HEK293 (cell line): ENCODE results near the gene GSTP1.

Experiments
- GLI4 ChIP-seq: fragments of 450-650 bp; formaldehyde crosslinking; IDR thresholded peaks from 2 replicates; pipeline ENCODE4 v1.5.1; 2016; ENCODE audit warnings: missing biosample characterization, missing genetic modification characterization
- HOXA7 ChIP-seq: sonication (generic); formaldehyde crosslinking; IDR thresholded peaks from 2 replicates; pipeline ENCODE4 v1.8.1; 2022; ENCODE audit warnings: missing genetic modification reagents, borderline replicate concordance
- INSM2 ChIP-seq: fragments of 450-650 bp; formaldehyde crosslinking; IDR thresholded peaks from 2 replicates; pipeline ENCODE4 v1.5.1; 2016; ENCODE audit warnings: missing biosample characterization, missing genetic modification characterization
- PRDM2 ChIP-seq: fragments of 450-650 bp; formaldehyde crosslinking; IDR thresholded peaks from 2 replicates; pipeline ENCODE4 v1.5.1; 2016; ENCODE audit warnings: missing biosample characterization, missing genetic modification characterization, borderline replicate concordance
- TRIM28 ChIP-seq: IDR thresholded peaks from 2 replicates; pipeline ENCODE4 v1.6.1; 2011; ENCODE audit warnings: low read length, control low read depth, borderline replicate concordance
- TF ChIP-seq, protein P1 (sequence below): fragments of 450-650 bp; formaldehyde crosslinking; IDR thresholded peaks from 2 replicates; pipeline ENCODE4 v1.5.1; 2016; ENCODE audit warnings: missing biosample characterization, missing genetic modification characterization
- TF ChIP-seq, protein P2 (sequence below): fragments of 450-650 bp; formaldehyde crosslinking; IDR thresholded peaks from 2 replicates; pipeline ENCODE4 v1.5.1; 2016; ENCODE audit warnings: missing biosample characterization, missing genetic modification characterization
- TF ChIP-seq, protein P3 (sequence below): fragments of 450-650 bp; formaldehyde crosslinking; IDR thresholded peaks from 2 replicates; pipeline ENCODE4 v1.5.1; 2016; ENCODE audit warnings: missing biosample characterization, missing genetic modification characterization
- TF ChIP-seq, protein P4 (sequence below): fragments of 450-650 bp; formaldehyde crosslinking; IDR thresholded peaks from 2 replicates; pipeline ENCODE4 v1.5.1; 2016; ENCODE audit warnings: missing biosample characterization, missing genetic modification characterization
- TF ChIP-seq, protein P5 (sequence below): fragments of 450-650 bp; formaldehyde crosslinking; IDR thresholded peaks from 2 replicates; pipeline ENCODE4 v1.5.1; 2016; ENCODE audit warnings: missing biosample characterization, missing genetic modification characterization
- TF ChIP-seq, protein P6 (sequence below): sonication (generic); formaldehyde crosslinking; IDR thresholded peaks from 2 replicates; pipeline ENCODE4 v1.8.1; 2022; ENCODE audit warnings: mild to moderate bottlenecking, moderate library complexity, missing genetic modification reagents

DNA sequence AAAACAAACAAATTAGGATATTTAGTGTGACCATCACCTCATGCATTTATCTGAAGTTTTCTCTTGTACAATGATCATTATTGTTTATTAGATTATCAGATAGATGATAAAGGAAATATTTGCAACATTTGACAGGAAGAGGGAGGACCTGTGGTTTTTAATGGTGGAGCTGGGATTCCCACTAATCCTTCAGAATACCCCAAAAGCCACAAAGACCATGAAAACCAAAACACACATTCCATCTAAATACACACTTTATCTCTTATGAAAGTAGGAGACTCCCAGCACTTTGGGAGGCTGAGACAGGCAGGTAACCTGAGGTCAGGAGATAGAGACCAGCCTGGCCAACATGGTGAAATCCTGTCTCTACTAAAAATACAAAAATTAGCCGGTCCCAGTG lies 15.5 kb downstream of the GSTP1 start:
- TF ChIP-seq PRDM2 (no peak), TRIM28 (no peak), HOXA7 (CRISPR knock-in tag) (no peak), GLI4 (no peak), INSM2 (tag by site-specific recombination) (no peak)
- TF ChIP-seq, protein P1, sequence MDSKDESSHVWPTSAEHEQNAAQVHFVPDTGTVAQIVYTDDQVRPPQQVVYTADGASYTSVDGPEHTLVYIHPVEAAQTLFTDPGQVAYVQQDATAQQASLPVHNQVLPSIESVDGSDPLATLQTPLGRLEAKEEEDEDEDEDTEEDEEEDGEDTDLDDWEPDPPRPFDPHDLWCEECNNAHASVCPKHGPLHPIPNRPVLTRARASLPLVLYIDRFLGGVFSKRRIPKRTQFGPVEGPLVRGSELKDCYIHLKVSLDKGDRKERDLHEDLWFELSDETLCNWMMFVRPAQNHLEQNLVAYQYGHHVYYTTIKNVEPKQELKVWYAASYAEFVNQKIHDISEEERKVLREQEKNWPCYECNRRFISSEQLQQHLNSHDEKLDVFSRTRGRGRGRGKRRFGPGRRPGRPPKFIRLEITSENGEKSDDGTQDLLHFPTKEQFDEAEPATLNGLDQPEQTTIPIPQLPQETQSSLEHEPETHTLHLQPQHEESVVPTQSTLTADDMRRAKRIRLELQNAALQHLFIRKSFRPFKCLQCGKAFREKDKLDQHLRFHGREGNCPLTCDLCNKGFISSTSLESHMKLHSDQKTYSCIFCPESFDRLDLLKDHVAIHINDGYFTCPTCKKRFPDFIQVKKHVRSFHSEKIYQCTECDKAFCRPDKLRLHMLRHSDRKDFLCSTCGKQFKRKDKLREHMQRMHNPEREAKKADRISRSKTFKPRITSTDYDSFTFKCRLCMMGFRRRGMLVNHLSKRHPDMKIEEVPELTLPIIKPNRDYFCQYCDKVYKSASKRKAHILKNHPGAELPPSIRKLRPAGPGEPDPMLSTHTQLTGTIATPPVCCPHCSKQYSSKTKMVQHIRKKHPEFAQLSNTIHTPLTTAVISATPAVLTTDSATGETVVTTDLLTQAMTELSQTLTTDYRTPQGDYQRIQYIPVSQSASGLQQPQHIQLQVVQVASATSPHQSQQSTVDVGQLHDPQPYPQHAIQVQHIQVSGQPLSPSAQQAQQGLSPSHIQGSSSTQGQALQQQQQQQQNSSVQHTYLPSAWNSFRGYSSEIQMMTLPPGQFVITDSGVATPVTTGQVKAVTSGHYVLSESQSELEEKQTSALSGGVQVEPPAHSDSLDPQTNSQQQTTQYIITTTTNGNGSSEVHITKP (tag by site-specific recombination): no peak
- TF ChIP-seq, protein P2, sequence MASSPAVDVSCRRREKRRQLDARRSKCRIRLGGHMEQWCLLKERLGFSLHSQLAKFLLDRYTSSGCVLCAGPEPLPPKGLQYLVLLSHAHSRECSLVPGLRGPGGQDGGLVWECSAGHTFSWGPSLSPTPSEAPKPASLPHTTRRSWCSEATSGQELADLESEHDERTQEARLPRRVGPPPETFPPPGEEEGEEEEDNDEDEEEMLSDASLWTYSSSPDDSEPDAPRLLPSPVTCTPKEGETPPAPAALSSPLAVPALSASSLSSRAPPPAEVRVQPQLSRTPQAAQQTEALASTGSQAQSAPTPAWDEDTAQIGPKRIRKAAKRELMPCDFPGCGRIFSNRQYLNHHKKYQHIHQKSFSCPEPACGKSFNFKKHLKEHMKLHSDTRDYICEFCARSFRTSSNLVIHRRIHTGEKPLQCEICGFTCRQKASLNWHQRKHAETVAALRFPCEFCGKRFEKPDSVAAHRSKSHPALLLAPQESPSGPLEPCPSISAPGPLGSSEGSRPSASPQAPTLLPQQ (tag by site-specific recombination): no peak
- TF ChIP-seq, protein P3, sequence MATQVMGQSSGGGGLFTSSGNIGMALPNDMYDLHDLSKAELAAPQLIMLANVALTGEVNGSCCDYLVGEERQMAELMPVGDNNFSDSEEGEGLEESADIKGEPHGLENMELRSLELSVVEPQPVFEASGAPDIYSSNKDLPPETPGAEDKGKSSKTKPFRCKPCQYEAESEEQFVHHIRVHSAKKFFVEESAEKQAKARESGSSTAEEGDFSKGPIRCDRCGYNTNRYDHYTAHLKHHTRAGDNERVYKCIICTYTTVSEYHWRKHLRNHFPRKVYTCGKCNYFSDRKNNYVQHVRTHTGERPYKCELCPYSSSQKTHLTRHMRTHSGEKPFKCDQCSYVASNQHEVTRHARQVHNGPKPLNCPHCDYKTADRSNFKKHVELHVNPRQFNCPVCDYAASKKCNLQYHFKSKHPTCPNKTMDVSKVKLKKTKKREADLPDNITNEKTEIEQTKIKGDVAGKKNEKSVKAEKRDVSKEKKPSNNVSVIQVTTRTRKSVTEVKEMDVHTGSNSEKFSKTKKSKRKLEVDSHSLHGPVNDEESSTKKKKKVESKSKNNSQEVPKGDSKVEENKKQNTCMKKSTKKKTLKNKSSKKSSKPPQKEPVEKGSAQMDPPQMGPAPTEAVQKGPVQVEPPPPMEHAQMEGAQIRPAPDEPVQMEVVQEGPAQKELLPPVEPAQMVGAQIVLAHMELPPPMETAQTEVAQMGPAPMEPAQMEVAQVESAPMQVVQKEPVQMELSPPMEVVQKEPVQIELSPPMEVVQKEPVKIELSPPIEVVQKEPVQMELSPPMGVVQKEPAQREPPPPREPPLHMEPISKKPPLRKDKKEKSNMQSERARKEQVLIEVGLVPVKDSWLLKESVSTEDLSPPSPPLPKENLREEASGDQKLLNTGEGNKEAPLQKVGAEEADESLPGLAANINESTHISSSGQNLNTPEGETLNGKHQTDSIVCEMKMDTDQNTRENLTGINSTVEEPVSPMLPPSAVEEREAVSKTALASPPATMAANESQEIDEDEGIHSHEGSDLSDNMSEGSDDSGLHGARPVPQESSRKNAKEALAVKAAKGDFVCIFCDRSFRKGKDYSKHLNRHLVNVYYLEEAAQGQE (tag by site-specific recombination): no peak
- TF ChIP-seq, protein P4, sequence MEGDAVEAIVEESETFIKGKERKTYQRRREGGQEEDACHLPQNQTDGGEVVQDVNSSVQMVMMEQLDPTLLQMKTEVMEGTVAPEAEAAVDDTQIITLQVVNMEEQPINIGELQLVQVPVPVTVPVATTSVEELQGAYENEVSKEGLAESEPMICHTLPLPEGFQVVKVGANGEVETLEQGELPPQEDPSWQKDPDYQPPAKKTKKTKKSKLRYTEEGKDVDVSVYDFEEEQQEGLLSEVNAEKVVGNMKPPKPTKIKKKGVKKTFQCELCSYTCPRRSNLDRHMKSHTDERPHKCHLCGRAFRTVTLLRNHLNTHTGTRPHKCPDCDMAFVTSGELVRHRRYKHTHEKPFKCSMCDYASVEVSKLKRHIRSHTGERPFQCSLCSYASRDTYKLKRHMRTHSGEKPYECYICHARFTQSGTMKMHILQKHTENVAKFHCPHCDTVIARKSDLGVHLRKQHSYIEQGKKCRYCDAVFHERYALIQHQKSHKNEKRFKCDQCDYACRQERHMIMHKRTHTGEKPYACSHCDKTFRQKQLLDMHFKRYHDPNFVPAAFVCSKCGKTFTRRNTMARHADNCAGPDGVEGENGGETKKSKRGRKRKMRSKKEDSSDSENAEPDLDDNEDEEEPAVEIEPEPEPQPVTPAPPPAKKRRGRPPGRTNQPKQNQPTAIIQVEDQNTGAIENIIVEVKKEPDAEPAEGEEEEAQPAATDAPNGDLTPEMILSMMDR (tag by site-specific recombination): no peak
- TF ChIP-seq, protein P5, sequence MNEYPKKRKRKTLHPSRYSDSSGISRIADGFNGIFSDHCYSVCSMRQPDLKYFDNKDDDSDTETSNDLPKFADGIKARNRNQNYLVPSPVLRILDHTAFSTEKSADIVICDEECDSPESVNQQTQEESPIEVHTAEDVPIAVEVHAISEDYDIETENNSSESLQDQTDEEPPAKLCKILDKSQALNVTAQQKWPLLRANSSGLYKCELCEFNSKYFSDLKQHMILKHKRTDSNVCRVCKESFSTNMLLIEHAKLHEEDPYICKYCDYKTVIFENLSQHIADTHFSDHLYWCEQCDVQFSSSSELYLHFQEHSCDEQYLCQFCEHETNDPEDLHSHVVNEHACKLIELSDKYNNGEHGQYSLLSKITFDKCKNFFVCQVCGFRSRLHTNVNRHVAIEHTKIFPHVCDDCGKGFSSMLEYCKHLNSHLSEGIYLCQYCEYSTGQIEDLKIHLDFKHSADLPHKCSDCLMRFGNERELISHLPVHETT: no peak
- TF ChIP-seq, protein P6, sequence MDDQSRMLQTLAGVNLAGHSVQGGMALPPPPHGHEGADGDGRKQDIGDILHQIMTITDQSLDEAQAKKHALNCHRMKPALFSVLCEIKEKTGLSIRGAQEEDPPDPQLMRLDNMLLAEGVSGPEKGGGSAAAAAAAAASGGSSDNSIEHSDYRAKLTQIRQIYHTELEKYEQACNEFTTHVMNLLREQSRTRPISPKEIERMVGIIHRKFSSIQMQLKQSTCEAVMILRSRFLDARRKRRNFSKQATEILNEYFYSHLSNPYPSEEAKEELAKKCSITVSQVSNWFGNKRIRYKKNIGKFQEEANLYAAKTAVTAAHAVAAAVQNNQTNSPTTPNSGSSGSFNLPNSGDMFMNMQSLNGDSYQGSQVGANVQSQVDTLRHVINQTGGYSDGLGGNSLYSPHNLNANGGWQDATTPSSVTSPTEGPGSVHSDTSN (CRISPR knock-in tag): no peak
